Ascending aorta (tissue), 2 donors: ENCODE data around the gene GRID2IP. TPM values are rescaled to one million over a fixed set of nuclear protein-coding genes. Genes with fewer than 3 reads are reported as not detected.

ENCODE experiments used
- DNase-seq, 2 donors: peaks; one replicate each; pipeline ENCODE4 v3.0.0-alpha.2; 2019; ENCODE audit warnings: low spot score in 2 of 2
- H3K27ac ChIP-seq, 2 donors: fragments of 200-600 bp; sonication (generic); one replicate each; pipeline ENCODE4 v1.5.1; 2016 to 2017; ENCODE audit warnings: mild to moderate bottlenecking in 1 of 2
- H3K27me3 ChIP-seq: fragments of 200-600 bp; sonication (generic); one replicate; pipeline ENCODE4 v1.5.1; 2017
- H3K36me3 ChIP-seq, 2 donors: fragments of 200-600 bp; sonication (generic); one replicate each; pipeline ENCODE4 v1.5.1; 2016
- H3K4me1 ChIP-seq, 2 donors: fragments of 200-600 bp; sonication (generic); one replicate each; pipeline ENCODE4 v1.5.1; 2016 to 2017; ENCODE audit warnings: mild to moderate bottlenecking in 1 of 2
- H3K4me3 ChIP-seq, 2 donors: fragments of 200-600 bp; sonication (generic); one replicate each; pipeline ENCODE4 v1.5.1; 2016 to 2017; ENCODE audit warnings: mild to moderate bottlenecking in 1 of 2
- H3K9me3 ChIP-seq, 2 donors: fragments of 200-600 bp; sonication (generic); one replicate each; pipeline ENCODE4 v1.5.1; 2016
- intact Hi-C: fragments of 100-400 bp; cut with DNase I; formaldehyde crosslinking; loops from one replicate; pipeline ENCODE4 v1.15.1; 2023
- total RNA-seq: library from RNA; depleted of rRNA; stranded (reverse); fragments of >200 nt; gene quantifications from one replicate; pipeline ENCODE4 v1.1.0, GENCODE V29; 2016
- TF ChIP-seq, protein P1 (sequence below), 3 experiments: fragments of 200-600 bp in 2 of 3; fragments of 450-650 bp in 1 of 3; sonication (generic) in 2 of 3; IDR thresholded peaks; one replicate each; pipeline ENCODE4 v1.5.1; 2016 to 2019; ENCODE audit warnings: antibody characterized with exemption in 3 of 3, mild to moderate bottlenecking in 1 of 3, moderate library complexity in 1 of 3

Gene GRID2IP
- total RNA-seq, 1 donor from 2014 or later = not detected

DNA sequence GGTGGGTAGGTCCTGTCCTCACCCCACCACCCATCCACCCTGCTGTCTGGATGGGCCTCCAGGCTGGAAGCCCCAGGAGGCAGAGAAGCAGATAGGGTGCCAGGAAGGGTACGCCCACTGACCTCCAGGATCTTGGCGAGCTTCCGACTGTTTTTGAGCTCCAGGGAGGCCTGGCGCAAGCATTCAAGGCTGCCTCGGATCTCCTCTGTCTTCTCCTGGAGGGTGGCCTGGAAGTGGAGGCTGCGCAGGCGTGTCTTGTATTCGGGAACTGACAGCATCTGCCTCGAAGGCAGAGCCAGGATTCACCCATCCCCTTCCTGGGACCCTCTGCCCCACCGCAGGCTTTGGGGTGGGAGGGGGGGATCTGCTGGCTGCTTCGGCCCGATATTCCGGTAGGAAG is 48.4 kb downstream of the GRID2IP start:
- H3K27me3 ChIP-seq = no peaks in the 10 kb centered on the region
- TF ChIP-seq, protein P1, sequence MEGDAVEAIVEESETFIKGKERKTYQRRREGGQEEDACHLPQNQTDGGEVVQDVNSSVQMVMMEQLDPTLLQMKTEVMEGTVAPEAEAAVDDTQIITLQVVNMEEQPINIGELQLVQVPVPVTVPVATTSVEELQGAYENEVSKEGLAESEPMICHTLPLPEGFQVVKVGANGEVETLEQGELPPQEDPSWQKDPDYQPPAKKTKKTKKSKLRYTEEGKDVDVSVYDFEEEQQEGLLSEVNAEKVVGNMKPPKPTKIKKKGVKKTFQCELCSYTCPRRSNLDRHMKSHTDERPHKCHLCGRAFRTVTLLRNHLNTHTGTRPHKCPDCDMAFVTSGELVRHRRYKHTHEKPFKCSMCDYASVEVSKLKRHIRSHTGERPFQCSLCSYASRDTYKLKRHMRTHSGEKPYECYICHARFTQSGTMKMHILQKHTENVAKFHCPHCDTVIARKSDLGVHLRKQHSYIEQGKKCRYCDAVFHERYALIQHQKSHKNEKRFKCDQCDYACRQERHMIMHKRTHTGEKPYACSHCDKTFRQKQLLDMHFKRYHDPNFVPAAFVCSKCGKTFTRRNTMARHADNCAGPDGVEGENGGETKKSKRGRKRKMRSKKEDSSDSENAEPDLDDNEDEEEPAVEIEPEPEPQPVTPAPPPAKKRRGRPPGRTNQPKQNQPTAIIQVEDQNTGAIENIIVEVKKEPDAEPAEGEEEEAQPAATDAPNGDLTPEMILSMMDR (IDR thresholded peaks at IDR 0.05) = no peak
- no peak for DNase-seq
- H3K36me3 ChIP-seq = no peaks in the 10 kb centered on the region
- intact Hi-C loops = no loop called here
- H3K27ac ChIP-seq = peak overlapping the region in 1 of 2 donors; percentile 89
- H3K4me1 ChIP-seq = peaks cover 0 to 8% of the 10 kb centered on the region in 2 donors
- no peaks in the 10 kb centered on the region for H3K9me3 ChIP-seq
- peak overlapping the region; percentile 75 to 77 for H3K4me3 ChIP-seq

DNA sequence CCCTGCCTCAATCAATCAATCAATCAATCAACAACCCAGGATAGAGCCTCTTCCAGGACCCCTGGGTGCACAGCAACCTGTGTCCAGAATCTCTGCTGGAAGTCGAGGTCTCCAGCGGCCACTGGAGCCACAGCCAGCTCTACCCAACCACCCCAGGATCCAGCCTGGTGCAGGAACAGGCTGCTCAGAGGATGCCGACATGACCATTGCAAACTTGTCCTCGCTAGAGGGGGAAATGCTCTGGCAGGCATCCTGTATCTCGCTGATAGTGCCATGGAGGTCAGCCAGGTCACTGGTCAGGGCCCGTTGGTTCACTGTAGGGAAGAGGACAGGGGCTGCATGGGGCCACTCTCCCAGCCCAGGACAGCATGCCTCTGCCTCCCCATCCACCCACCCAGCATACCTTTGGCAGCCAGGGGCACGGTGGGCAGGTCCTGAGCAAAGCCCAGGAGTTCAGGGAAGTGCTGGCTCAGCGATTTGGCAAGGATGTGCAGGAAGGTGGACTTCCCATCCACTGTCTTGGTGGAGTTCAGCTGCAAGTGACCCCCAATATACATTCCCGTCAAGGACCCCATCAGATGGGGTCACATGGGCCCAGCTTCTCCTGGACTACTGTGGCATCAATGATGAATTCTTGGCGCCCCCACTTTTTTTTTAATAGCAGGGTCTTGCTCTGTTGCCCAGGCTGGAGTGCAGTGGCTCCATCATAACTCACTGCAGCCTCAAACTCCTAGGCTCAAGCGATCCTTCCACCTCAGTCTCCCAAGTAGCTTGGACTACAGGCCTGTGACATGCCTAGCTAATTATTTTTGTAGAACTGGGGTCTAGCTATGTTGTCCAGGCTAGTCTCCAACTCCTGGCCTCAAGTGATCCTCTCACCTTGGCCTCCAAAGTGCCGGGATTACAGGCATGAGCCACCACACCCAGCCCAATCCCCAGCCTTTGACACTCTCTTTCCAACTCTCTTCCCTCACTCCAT is 49.4 kb downstream of the GRID2IP start:
- Histone ChIP-seq H3K4me1 (peaks cover 0 to 8% of the 10 kb centered on the region in 2 donors), H3K4me3 (no peak overlapping the region), H3K27me3 (no peaks in the 10 kb centered on the region), H3K9me3 (no peaks in the 10 kb centered on the region), H3K27ac (no peak overlapping the region), H3K36me3 (no peaks in the 10 kb centered on the region)
- intact Hi-C loops = no loop called here
- no peak for DNase-seq
- TF ChIP-seq, protein P1 (IDR thresholded peaks at IDR 0.05) = no peak

DNA sequence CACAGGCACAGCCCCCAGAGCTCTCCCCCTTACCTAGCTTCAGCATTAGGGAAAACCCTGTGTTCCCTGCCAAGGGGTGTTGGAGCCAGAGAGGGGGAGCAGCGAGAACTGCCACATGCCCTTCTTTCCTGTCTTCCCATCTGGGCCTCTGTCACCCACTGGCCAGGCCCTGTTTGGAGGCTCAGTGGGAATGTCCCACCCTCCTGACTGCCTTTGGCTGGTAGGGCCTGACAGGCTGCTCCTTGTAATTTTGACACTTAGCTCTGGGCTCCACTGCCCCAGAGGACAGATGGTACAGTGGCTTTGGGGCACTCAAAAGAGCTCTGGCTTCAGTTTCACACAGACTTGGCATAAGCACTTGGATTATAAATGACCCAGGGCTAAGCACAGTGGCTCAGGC is 50.6 kb downstream of the GRID2IP start:
- no peaks in the 10 kb centered on the region for H3K9me3 ChIP-seq
- no peak for DNase-seq
- H3K4me1 ChIP-seq = peaks cover 0 to 8% of the 10 kb centered on the region in 2 donors
- intact Hi-C loops = no loop called here
- H3K27me3 ChIP-seq = no peaks in the 10 kb centered on the region
- TF ChIP-seq, protein P1 (IDR thresholded peaks at IDR 0.05) = no peak
- no peaks in the 10 kb centered on the region for H3K36me3 ChIP-seq
- H3K4me3 ChIP-seq = no peak overlapping the region
- H3K27ac ChIP-seq = no peak overlapping the region

DNA sequence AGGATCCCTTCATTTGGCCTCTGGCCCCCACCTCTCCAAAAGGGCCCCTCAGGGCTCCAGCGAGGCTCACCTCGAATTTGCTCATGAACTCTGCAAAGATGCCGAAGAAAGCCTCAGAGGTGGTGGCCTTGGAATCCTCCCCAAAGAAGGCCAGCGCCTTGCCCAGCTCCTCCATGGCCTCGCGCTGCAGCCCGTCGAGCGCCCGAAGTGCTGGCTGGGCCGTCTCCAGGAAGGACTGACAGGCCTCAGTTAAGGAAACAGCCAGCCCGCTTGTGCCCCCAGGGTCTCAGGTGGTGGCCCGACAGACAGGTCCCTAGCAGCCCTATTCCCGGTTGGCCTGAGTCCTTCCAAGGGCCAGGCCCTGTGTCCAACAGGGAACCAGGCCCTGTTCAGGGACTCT is 53.3 kb downstream of the GRID2IP start:
- no peak for DNase-seq
- Histone ChIP-seq H3K4me1 (no peaks in the 10 kb centered on the region), H3K4me3 (no peak overlapping the region), H3K27me3 (no peaks in the 10 kb centered on the region), H3K9me3 (no peaks in the 10 kb centered on the region), H3K36me3 (no peaks in the 10 kb centered on the region), H3K27ac (no peak overlapping the region)
- intact Hi-C loops = no loop called here
- TF ChIP-seq, protein P1 (IDR thresholded peaks at IDR 0.05) = no peak

DNA sequence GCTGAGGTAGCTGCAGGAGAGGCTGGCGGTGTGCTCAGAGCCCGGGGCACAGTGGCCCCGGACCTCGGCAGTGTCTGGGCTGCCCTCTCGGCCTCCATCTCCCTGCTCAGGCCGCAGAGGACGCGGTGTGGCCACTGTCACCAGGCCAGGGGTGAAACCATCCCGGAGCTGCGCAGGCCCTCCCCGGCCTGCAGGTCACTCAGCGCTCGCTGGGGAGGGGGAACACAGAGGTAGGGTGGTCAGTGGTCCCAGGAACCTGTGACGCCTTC is 53.7 kb downstream of the GRID2IP start:
- Histone ChIP-seq H3K27me3 (no peaks in the 10 kb centered on the region), H3K9me3 (no peaks in the 10 kb centered on the region), H3K27ac (no peak overlapping the region), H3K4me1 (no peaks in the 10 kb centered on the region), H3K36me3 (no peaks in the 10 kb centered on the region), H3K4me3 (no peak overlapping the region)
- TF ChIP-seq, protein P1 (IDR thresholded peaks at IDR 0.05) = no peak
- intact Hi-C loops = no loop called here
- no peak for DNase-seq
